ENCODE data around the gene P3H1.
A peak's percentile ranks its signal among the peaks of the same experiment; 100 is the strongest.
"Not testable (repeated sequence)": the region's sequence is repeated elsewhere in the genome, so short reads cannot be mapped to it uniquely, and the experiment has no call there.

Gene P3H1

GRCh38 chr1:42769811-42770210, 3.0 kb upstream of the P3H1 start:
- no peak for FAIRE-seq

- FAIRE-seq, result no peak
Measured at GRCh38 chr1:42768172-42768571, 1.3 kb upstream of the P3H1 start.

- FAIRE-seq, result no peak
Measured at GRCh38 chr1:42767510-42768000, 727 bp upstream of the P3H1 start.

GRCh38 chr1:42765832-42766740, 742 bp downstream of the P3H1 start:
- FAIRE-seq, result no peak

- FAIRE-seq, result no peak
Measured at GRCh38 chr1:42765269-42765668, 1.6 kb downstream of the P3H1 start.

GRCh38 chr1:42762269-42762668, 4.6 kb downstream of the P3H1 start:
- FAIRE-seq, result no peak

- FAIRE-seq, result no peak
Measured at GRCh38 chr1:42761567-42761966, 5.3 kb downstream of the P3H1 start.

GRCh38 chr1:42759114-42759513, 7.7 kb downstream of the P3H1 start:
- no peak for FAIRE-seq

GRCh38 chr1:42758641-42759040, 8.2 kb downstream of the P3H1 start:
- no peak for FAIRE-seq

- FAIRE-seq, result no peak
Measured at GRCh38 chr1:42757892-42758275, 8.9 kb downstream of the P3H1 start.

- peak; percentile 25 for FAIRE-seq
Measured at GRCh38 chr1:42756956-42757891, 9.6 kb downstream of the P3H1 start.

GRCh38 chr1:42753070-42753469, 13.8 kb downstream of the P3H1 start:
- no peak for FAIRE-seq

GRCh38 chr1:42752284-42752683, 14.5 kb downstream of the P3H1 start:
- FAIRE-seq, result no peak

- FAIRE-seq, result not testable (repeated sequence)
Measured at GRCh38 chr1:42751511-42752070, 15.2 kb downstream of the P3H1 start.

GRCh38 chr1:42750041-42750440, 16.8 kb downstream of the P3H1 start:
- FAIRE-seq, result no peak

- FAIRE-seq, result no peak
Measured at GRCh38 chr1:42748461-42749410, 18.1 kb downstream of the P3H1 start.

GRCh38 chr1:42748021-42748420, 18.8 kb downstream of the P3H1 start:
- FAIRE-seq, result no peak

GRCh38 chr1:42747125-42747524, 19.7 kb downstream of the P3H1 start:
- FAIRE-seq, result no peak

- no peak for FAIRE-seq
Measured at GRCh38 chr1:42746436-42747105, 20.3 kb downstream of the P3H1 start.

GRCh38 chr1:42745851-42746250, 21.0 kb downstream of the P3H1 start:
- no peak for FAIRE-seq

- no peak for FAIRE-seq
Measured at GRCh38 chr1:42744148-42744413, 22.7 kb downstream of the P3H1 start.

All from A204.1 (cell line).